ENCODE data around the gene NUP54.

NUP54 gene

GRCh38 chr4:76067652-76068286 lies 80.4 kb downstream of the NUP54 start:
- DNase-seq (ENCODE audit: low read depth), result peak; percentile 67

- DNase-seq (ENCODE audit: low read depth), result no peak
Observed at GRCh38 chr4:76066546-76066945, 81.7 kb downstream of the NUP54 start.
